HCT116 (cell line): ENCODE results near the gene ZNF784. TPM values are rescaled to one million over a fixed set of nuclear protein-coding genes. Genes with fewer than 3 reads are reported as not detected.

ENCODE experiments used
- ATAC-seq: fragments of 200-7000 bp; cut with Tn5 transposase; 2 replicates; pipeline ENCODE4 v1.9.1; 2020; ENCODE audit warnings: mild to moderate bottlenecking, moderate library complexity
- BruUV-seq: library from RNA; stranded (reverse); fragments of 400-500 nt; replicated peaks from 2 replicates; lab custom pipeline; 2021; lab: Mats Ljungman, UMichigan
- CTCF ChIA-PET: fragments of 300-600 bp; sonication (Branson Sonifier 250); formaldehyde crosslinking; loops from one replicate; lab custom pipeline; 2021; ENCODE audit warnings: antibody characterized with exemption; lab: Charles Lee
- POLR2A ChIA-PET: fragments of 300-600, 350-600 bp; sonication (Branson Sonifier 250); formaldehyde crosslinking; loops from one replicate; lab custom pipeline; 2021; ENCODE audit warnings: antibody characterized with exemption; lab: Charles Lee
- RAD21 ChIA-PET, 2 experiments: fragments of 300-600 bp; sonication (Branson Sonifier 250); formaldehyde crosslinking; loops; one replicate each; lab custom pipeline; 2023; ENCODE audit warnings: low total read pairs in 2 of 2; ENCODE audit not compliant: uncharacterized antibody in 2 of 2, unreplicated experiment in 2 of 2, low non-redundant PET in 1 of 2; lab: Charles Lee
- DNase-seq: peaks from one replicate; pipeline ENCODE4 v3.0.0-alpha.2; 2010; ENCODE audit warnings: low read depth, low spot score
- H2AFZ ChIP-seq: fragments of 200-600 bp; shearing (Covaris generic), sonication (generic); 2 replicates; pipeline ENCODE4 v1.6.1; 2017; ENCODE audit warnings: low read depth, mixed run types, mixed read lengths, antibody characterized with exemption, low read length; ENCODE audit not compliant: poor library complexity, severe bottlenecking
- H3K27ac ChIP-seq: 2 replicates; pipeline ENCODE4 v1.5.1; 2012; ENCODE audit warnings: low read depth, low read length
- H3K27me3 ChIP-seq: fragments of 200-600 bp; sonication (generic); 2 replicates; pipeline ENCODE4 v1.6.1; 2016; ENCODE audit warnings: mixed run types, low read length, mixed read lengths; ENCODE audit not compliant: insufficient read depth
- H3K36me3 ChIP-seq, 2 experiments: fragments of 200-500 bp in 1 of 2; fragments of 200-600 bp in 1 of 2; sonication (Bioruptor generic) in 1 of 2; sonication (generic) in 1 of 2; 2 replicates each; pipeline versions ENCODE4 v1.5.1 to v1.6.1; 2014 to 2016; ENCODE audit warnings: low read length in 2 of 2, inconsistent platforms in 1 of 2, mixed read lengths in 1 of 2, mixed run types in 1 of 2; ENCODE audit not compliant: insufficient read depth in 2 of 2, control insufficient read depth in 1 of 2
- H3K4me1 ChIP-seq, 2 experiments: fragments of 200-600 bp in 1 of 2; sonication (generic) in 1 of 2; 2 replicates each; pipeline versions ENCODE4 v1.5.1 to v1.6.1; 2012 to 2017; ENCODE audit warnings: low read length in 2 of 2, inconsistent platforms in 1 of 2, mild to moderate bottlenecking in 1 of 2, mixed read lengths in 1 of 2, mixed run types in 1 of 2, moderate library complexity in 1 of 2; ENCODE audit not compliant: insufficient read depth in 2 of 2, control insufficient read depth in 1 of 2
- H3K4me2 ChIP-seq: fragments of 200-600 bp; sonication (generic); 2 replicates; pipeline ENCODE4 v1.6.1; 2017; ENCODE audit warnings: mixed run types, low read length, mixed read lengths
- H3K4me3 ChIP-seq, 2 experiments: fragments of 200-600 bp in 1 of 2; sonication (generic) in 1 of 2; replicated peaks in 1 of 2; 2 replicates each; pipeline ENCODE4 v1.5.1; 2011 to 2016; ENCODE audit warnings: low read length in 2 of 2, control low read depth in 1 of 2, low read depth in 1 of 2, mild to moderate bottlenecking in 1 of 2, mixed read lengths in 1 of 2, mixed run types in 1 of 2
- H3K79me2 ChIP-seq: fragments of 200-600 bp; sonication (generic); 2 replicates; pipeline ENCODE4 v1.6.1; 2017; ENCODE audit warnings: mild to moderate bottlenecking, mixed run types, low read length, moderate library complexity, mixed read lengths; ENCODE audit not compliant: insufficient read depth
- H3K9ac ChIP-seq: fragments of 200-600 bp; sonication (generic); 2 replicates; pipeline ENCODE4 v1.6.1; 2016; ENCODE audit warnings: low read length, mixed read lengths
- H3K9me2 ChIP-seq: fragments of 200-600 bp; sonication (generic), shearing (Covaris generic); 2 replicates; pipeline ENCODE4 v1.6.1; 2017; ENCODE audit warnings: mixed run types, mild to moderate bottlenecking, moderate library complexity; ENCODE audit not compliant: insufficient read depth
- H3K9me3 ChIP-seq, 2 experiments: fragments of 200-500 bp in 1 of 2; fragments of 200-600 bp in 1 of 2; sonication (Bioruptor generic) in 1 of 2; sonication (generic) in 1 of 2; 2 replicates each; pipeline ENCODE4 v1.6.1; 2014 to 2017; ENCODE audit warnings: low read length in 2 of 2, mixed read lengths in 2 of 2, inconsistent platforms in 1 of 2, low read depth in 1 of 2, mild to moderate bottlenecking in 1 of 2, mixed run types in 1 of 2, moderate library complexity in 1 of 2; ENCODE audit not compliant: control insufficient read depth in 1 of 2, insufficient read depth in 1 of 2
- H4K20me1 ChIP-seq: fragments of 200-600 bp; sonication (generic), shearing (Covaris generic); 2 replicates; pipeline ENCODE4 v1.6.1; 2017; ENCODE audit warnings: mixed run types, mild to moderate bottlenecking, moderate library complexity; ENCODE audit not compliant: insufficient read depth
- ATF3 ChIP-seq: IDR thresholded peaks from 2 replicates; pipeline ENCODE4 v1.6.1; 2012
- CEBPB ChIP-seq: IDR thresholded peaks from 2 replicates; pipeline ENCODE4 v1.6.1; 2012; ENCODE audit warnings: low read depth
- EGR1 ChIP-seq: IDR thresholded peaks from 2 replicates; pipeline ENCODE4 v1.6.1; 2012; ENCODE audit warnings: low read depth
- ELF1 ChIP-seq: IDR thresholded peaks from 2 replicates; pipeline ENCODE4 v1.6.1; 2012; ENCODE audit warnings: low read depth, borderline replicate concordance
- EZH2 ChIP-seq: fragments of 200-600 bp; sonication (generic); IDR thresholded peaks from 2 replicates; pipeline ENCODE4 v1.6.1; 2017; ENCODE audit warnings: antibody characterized with exemption, mixed run types
- JUND ChIP-seq: IDR thresholded peaks from 2 replicates; pipeline ENCODE4 v1.6.1; 2012
- MAX ChIP-seq: IDR thresholded peaks from 2 replicates; pipeline ENCODE4 v1.6.1; 2012
- POLR2A ChIP-seq: IDR thresholded peaks from 2 replicates; pipeline ENCODE4 v1.7.0; 2011; ENCODE audit warnings: borderline replicate concordance; ENCODE audit not compliant: insufficient read depth, insufficient read length; ENCODE audit errors: extremely low read depth
- POLR2AphosphoS5 ChIP-seq: IDR thresholded peaks from 2 replicates; pipeline ENCODE4 v1.6.1; 2011; ENCODE audit warnings: mild to moderate bottlenecking, low read depth, low read length, moderate library complexity
- REST ChIP-seq: IDR thresholded peaks from 2 replicates; pipeline ENCODE4 v1.6.1; 2012; ENCODE audit warnings: low read depth
- SIN3A ChIP-seq: IDR thresholded peaks from 2 replicates; pipeline ENCODE4 v1.6.1; 2012; ENCODE audit warnings: low read depth
- SP1 ChIP-seq: IDR thresholded peaks from 2 replicates; pipeline ENCODE4 v1.6.1; 2012; ENCODE audit warnings: low read depth
- TCF7L2 ChIP-seq: IDR thresholded peaks from 2 replicates; pipeline ENCODE4 v1.7.0; 2011; ENCODE audit warnings: borderline replicate concordance, inconsistent platforms; ENCODE audit not compliant: insufficient read depth, insufficient read length; ENCODE audit errors: extremely low read depth
- YY1 ChIP-seq: IDR thresholded peaks from 2 replicates; pipeline ENCODE4 v1.6.1; 2011; ENCODE audit warnings: low read length, low read depth, moderate library complexity, mild to moderate bottlenecking; ENCODE audit not compliant: insufficient replicate concordance; ENCODE audit errors: extremely low read depth
- ZFX ChIP-seq: fragments of 450-650 bp; IDR thresholded peaks from 2 replicates; pipeline ENCODE4 v1.6.1; 2017
- ZNF274 ChIP-seq: fragments of 200-500 bp; sonication (Bioruptor generic); IDR thresholded peaks from 2 replicates; pipeline ENCODE4 v1.6.1; 2014; ENCODE audit warnings: mild to moderate bottlenecking, low read depth, low read length, inconsistent platforms
- intact Hi-C: fragments of 100-400 bp; cut with micrococcal nuclease; formaldehyde crosslinking; loops from 2 replicates; pipeline ENCODE4 v1.10.0; 2022
- total RNA-seq: library from RNA; stranded (reverse); gene quantifications from one replicate; pipeline ENCODE4 v1.2.1, GENCODE V29; 2021; ENCODE audit not compliant: unreplicated experiment

Gene ZNF784
- total RNA-seq, 1 experiment from 2014 or later = 5.3 TPM

GRCh38 chr19:55591555-55591954 is 32.8 kb downstream of the ZNF784 start:
- intact Hi-C loops = no loop called here
- H3K79me2 ChIP-seq = no peaks in the 10 kb centered on the region
- no peaks in the 10 kb centered on the region for H3K9me3 ChIP-seq
- ChIA-PET RAD21 (no interaction called here), POLR2A (interaction anchor here (1.0 kb wide), 1 partner anchor 8 kb away, joined by 3 read pairs; the partner anchor contains the start of gene FIZ1), CTCF (no interaction called here)
- DNase-seq (no peak), ATAC-seq (no peak)
- peaks cover 3 to 15% of the 10 kb centered on the region in 2 experiments for H3K36me3 ChIP-seq
- H3K27me3 ChIP-seq = no peaks in the 10 kb centered on the region
- no peak overlapping the region for H2AFZ ChIP-seq
- H3K27ac ChIP-seq = no peak overlapping the region
- no TSS peak for BruUV-seq
- no peak overlapping the region for H3K4me2 ChIP-seq
- H3K4me3 ChIP-seq = no peak overlapping the region
- H3K4me1 ChIP-seq = peaks cover 11 to 22% of the 10 kb centered on the region in 2 experiments
- no peak for TF ChIP-seq YY1
- no peak for TF ChIP-seq POLR2A
- no peak for TF ChIP-seq EGR1
- TF ChIP-seq REST = no peak
- TF ChIP-seq TCF7L2 = no peak
- no peak for TF ChIP-seq ELF1
- no peak for TF ChIP-seq ZFX
- TF ChIP-seq SIN3A = no peak
- TF ChIP-seq CEBPB = no peak
- TF ChIP-seq ATF3 = no peak
- TF ChIP-seq POLR2AphosphoS5 = no peak
- no peak for TF ChIP-seq EZH2
- TF ChIP-seq MAX = no peak
- TF ChIP-seq JUND = no peak
- no peak for TF ChIP-seq SP1
- no peak for TF ChIP-seq ZNF274
- H3K9me2 ChIP-seq = no peaks in the 10 kb centered on the region
- H4K20me1 ChIP-seq = no peaks in the 10 kb centered on the region
- no peak overlapping the region for H3K9ac ChIP-seq
